Fibroblast of lung (primary cell): ENCODE results near the gene ARHGEF6.

ENCODE experiments used
- CTCF ChIP-seq, 2 donors: IDR thresholded peaks in 1 of 2; conservative IDR thresholded peaks in 1 of 2; 1 replicate in 1 of 2; 2 replicates in 1 of 2; pipeline ENCODE4 v1.5.1; 2011 to 2012; ENCODE audit warnings: low read length in 2 of 2, control low read depth in 1 of 2, inconsistent platforms in 1 of 2, low read depth in 1 of 2, mild to moderate bottlenecking in 1 of 2
- EZH2 ChIP-seq: IDR thresholded peaks from 2 replicates; pipeline ENCODE4 v1.5.1; 2012; ENCODE audit warnings: low read length, control low read depth, mild to moderate bottlenecking; ENCODE audit errors: missing control alignments

GRCh38 chrX:136789856-136790255 lies 9.1 kb upstream of the ARHGEF6 start:
- no peak for TF ChIP-seq CTCF (conservative IDR thresholded peaks at IDR 0.05 in 1 of 2, IDR thresholded peaks at IDR 0.05 in 1 of 2; ENCODE audit: low read depth in 1 of 2, low read length in 2 of 2)
- no peak for TF ChIP-seq EZH2
